ENCODE data around the gene RAMP3. TPM values are rescaled to one million over a fixed set of nuclear protein-coding genes. Genes with fewer than 3 reads are reported as not detected.
"Not testable (repeated sequence)": the region's sequence is repeated elsewhere in the genome, so short reads cannot be mapped to it uniquely, and the experiment has no call there.

Gene RAMP3
- total RNA-seq, 1 experiment from 2014 or later = not detected

GRCh38 chr7:45155357-45155900 lies 2.2 kb upstream of the RAMP3 start:
- no peak for DNase-seq (ENCODE audit: extremely low read depth, low read depth)

- DNase-seq (ENCODE audit: extremely low read depth, low read depth) = no peak
Measured at GRCh38 chr7:45155941-45156340, 1.6 kb upstream of the RAMP3 start.

DNA sequence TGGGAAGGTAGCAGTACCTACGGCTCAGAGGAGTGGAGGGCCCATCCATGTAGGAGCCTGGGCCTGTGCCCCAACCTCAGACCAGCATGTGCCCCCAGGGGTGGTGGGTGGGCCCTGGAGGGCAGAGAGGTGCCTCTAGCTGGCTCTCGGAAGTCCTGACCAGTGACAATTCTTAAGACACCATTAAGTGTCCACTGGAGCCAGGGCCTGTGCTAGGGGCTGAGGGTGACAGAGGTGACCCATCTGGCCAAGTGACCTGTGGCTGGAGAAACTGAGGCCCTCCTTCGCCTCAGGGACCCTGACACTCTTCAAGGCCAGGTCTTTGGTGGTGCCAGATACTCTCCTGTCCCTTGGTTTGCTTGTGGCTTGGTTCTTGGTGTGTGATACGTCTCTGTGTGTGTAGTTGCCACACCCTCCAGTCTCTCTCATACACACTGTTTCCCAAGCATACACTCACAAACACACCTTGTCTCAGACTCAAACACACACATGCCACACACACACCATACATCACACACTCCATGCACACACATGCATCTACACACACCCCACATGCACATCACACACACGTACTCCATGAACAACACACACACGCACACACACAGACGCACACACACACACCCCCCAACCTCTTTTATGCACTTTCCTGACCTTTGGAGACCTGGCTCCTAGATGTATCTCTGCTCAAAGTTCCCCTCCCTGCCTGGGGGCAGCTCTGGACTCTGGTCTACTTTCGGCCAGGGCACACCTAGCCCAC lies 897 bp upstream of the RAMP3 start:
- DNase-seq (ENCODE audit: extremely low read depth, low read depth) = no peak

GRCh38 chr7:45157286-45157652 lies 322 bp upstream of the RAMP3 start:
- DNase-seq (ENCODE audit: extremely low read depth, low read depth) = no peak

- DNase-seq (ENCODE audit: extremely low read depth, low read depth) = no peak
Measured at GRCh38 chr7:45158471-45158870, 880 bp downstream of the RAMP3 start.

DNA sequence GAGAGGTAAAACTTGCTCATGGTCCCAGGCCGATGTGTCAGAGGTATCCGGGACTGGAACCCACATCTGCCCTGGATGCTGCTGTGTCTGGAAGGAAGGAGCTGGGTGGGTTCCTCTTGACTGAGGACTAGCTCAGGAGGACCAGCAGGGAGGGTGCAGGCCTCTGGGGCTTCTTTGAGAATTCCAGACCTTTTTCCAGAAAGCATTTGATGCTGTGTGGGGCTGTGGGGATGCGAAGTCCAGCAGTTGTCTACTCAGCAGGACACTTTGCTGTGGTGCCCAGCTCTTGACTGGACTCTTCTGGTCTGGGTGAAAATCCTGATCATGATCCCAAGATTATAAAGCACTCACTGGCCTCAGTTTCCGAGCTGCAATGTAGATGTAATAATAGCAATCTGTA lies 1.7 kb downstream of the RAMP3 start:
- no peak for DNase-seq (ENCODE audit: extremely low read depth, low read depth)

- DNase-seq (ENCODE audit: extremely low read depth, low read depth) = no peak
Measured at GRCh38 chr7:45160417-45160881, 2.9 kb downstream of the RAMP3 start.

- DNase-seq (ENCODE audit: extremely low read depth, low read depth) = no peak
Measured at GRCh38 chr7:45161138-45161537, 3.5 kb downstream of the RAMP3 start.

DNA sequence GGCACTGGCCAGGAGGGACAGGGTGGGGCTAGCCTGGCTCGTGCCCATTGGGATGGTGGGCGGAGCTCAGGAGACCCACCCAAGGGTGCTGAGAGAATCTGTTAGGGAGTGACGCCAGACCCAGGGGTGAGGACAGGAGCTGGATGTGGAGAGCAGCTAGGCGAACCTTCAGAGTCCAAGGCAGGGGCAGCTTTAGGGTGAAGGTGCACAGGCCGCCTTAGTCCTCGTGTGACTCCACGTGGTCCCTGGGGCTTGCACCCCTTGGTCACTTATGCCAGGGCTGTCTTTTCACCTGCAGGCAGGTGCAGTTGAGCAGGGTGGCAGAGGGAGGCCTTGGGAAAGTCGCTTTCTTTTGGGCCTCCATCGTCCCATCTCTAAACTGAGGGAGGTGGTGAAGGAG lies 4.3 kb downstream of the RAMP3 start:
- DNase-seq (ENCODE audit: extremely low read depth, low read depth) = no peak

- no peak for DNase-seq (ENCODE audit: extremely low read depth, low read depth)
Measured at GRCh38 chr7:45162311-45162845, 4.8 kb downstream of the RAMP3 start.

GRCh38 chr7:45162943-45163691 lies 5.5 kb downstream of the RAMP3 start:
- no peak for DNase-seq (ENCODE audit: extremely low read depth, low read depth)

DNA sequence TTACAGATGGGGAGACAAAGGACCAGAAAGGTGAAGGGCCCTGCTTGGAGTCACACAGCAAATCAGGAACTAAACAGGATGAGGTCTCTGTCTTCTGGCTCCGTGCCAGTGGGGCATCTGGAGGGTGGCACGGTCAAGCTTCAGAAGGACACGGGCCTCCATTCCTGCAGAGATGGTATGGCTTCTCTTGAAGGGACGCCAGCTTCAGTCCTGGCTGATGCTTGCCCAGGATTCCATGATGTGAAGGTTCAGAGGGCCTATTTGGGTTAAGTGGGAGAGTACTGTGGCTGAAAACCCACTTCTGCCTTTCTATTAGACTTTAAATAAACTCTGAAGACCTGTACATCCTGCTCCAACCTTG lies 6.1 kb downstream of the RAMP3 start:
- no peak for DNase-seq (ENCODE audit: extremely low read depth, low read depth)

- DNase-seq (ENCODE audit: extremely low read depth, low read depth) = not testable (repeated sequence)
Measured at GRCh38 chr7:45164271-45164670, 6.7 kb downstream of the RAMP3 start.

GRCh38 chr7:45165857-45166256 lies 8.3 kb downstream of the RAMP3 start:
- DNase-seq (ENCODE audit: extremely low read depth, low read depth) = no peak

DNA sequence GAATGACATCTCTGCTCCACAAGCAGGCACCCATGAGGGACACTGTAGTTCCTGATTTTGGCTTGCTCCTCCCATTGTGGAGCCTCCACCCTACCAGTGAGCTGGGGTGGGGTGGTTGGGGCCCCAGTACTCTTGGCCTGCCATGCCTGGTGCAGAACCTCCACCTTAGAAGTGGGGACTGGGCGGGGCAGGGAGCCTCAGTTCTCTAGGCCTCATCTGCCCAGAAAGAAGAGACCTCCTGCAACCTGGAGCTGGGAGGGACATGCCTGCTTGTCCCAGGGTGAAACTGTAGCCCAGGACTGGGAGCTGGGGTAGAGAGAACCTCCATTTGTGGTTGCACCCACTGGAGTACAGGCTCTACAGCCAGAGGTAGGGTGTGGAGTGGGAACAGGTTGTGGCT lies 14.4 kb downstream of the RAMP3 start:
- DNase-seq (ENCODE audit: extremely low read depth, low read depth) = no peak

GRCh38 chr7:45173596-45174327 lies 16.2 kb downstream of the RAMP3 start:
- DNase-seq (ENCODE audit: extremely low read depth, low read depth) = no peak

DNA sequence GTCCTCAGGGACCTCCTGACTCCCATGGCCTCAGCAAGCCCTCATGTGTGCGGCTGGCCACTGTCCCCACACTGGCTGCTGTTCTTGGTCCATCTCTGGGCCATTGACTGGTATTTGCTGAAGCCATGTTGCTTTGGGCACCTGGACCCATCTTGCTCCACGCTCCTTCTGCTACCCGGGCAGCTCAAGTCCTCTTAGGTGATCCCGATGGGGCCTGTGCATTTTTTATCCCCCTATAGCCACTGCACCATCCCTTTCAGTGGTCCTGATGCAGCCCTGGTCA lies 16.7 kb downstream of the RAMP3 start:
- DNase-seq (ENCODE audit: extremely low read depth, low read depth) = no peak

- no peak for DNase-seq (ENCODE audit: extremely low read depth, low read depth)
Measured at GRCh38 chr7:45174966-45175765, 17.6 kb downstream of the RAMP3 start.

- no peak for DNase-seq (ENCODE audit: extremely low read depth, low read depth)
Measured at GRCh38 chr7:45176091-45176490, 18.5 kb downstream of the RAMP3 start.
